ENCODE results near the gene PBXIP1.

GRCh38 chr1:154941333-154942013 is 14.4 kb downstream of the PBXIP1 start:
- TF ChIP-seq CTCF (IDR thresholded peaks at IDR 0.05) (no peak), POLR2A (IDR thresholded peaks at IDR 0.05) (peak in 1 of 2 donors; percentile 17)
